ENCODE measurements around the gene CTNNA2.

CTNNA2 gene

GRCh38 chr2:80381666-80382065, 868.8 kb downstream of the CTNNA2 start:
- DNase-seq (no peak), ATAC-seq (replicated peaks) (no peak)
- Mint-ChIP-seq H3K27ac (no peak overlapping the region), H3K4me3 (no peak overlapping the region), H3K36me3 (ENCODE audit: insufficient read depth) (no peaks in the 10 kb centered on the region), H3K9me3 (peaks cover 11 to 18% of the 10 kb centered on the region in 2 donors), H3K27me3 (no peaks in the 10 kb centered on the region), H3K4me1 (ENCODE audit: low read depth in 2 of 2) (no peaks in the 10 kb centered on the region)

GRCh38 chr2:80392441-80392840, 879.6 kb downstream of the CTNNA2 start:
- peaks cover 6 to 14% of the 10 kb centered on the region in 2 donors for H3K9me3 Mint-ChIP-seq
- DNase-seq (no peak), ATAC-seq (replicated peaks) (no peak)

DNA sequence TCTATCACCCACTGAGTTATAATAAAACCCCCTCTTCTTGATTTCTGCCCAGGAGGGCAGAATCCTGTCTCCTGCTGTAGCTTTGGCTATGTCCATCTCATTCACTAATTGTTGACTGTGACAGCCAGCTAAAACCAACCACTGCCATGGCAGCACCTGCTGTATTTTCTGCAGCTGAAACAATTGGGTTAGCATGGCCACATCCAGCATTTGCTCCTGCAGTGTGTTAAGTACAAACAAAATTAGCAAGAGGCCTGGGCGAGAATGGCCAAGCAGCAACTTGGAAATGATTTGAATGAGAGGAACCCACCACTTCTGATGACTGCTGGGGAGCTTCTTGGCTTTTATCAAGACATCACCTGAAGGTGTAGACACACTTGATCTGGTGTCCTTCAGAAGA, 881.1 kb downstream of the CTNNA2 start:
- no peaks in the 10 kb centered on the region for H3K4me1 Mint-ChIP-seq (ENCODE audit: low read depth in 2 of 2)
- no peak overlapping the region for H3K4me3 Mint-ChIP-seq
- H3K36me3 Mint-ChIP-seq (ENCODE audit: insufficient read depth): no peaks in the 10 kb centered on the region
- ATAC-seq (replicated peaks) (no peak), DNase-seq (no peak)
- H3K9me3 Mint-ChIP-seq: peaks cover 6 to 11% of the 10 kb centered on the region in 2 donors
- H3K27me3 Mint-ChIP-seq: no peaks in the 10 kb centered on the region
- H3K27ac Mint-ChIP-seq: no peak overlapping the region

More at GRCh38 chr2:80392441-80392840, 879.6 kb downstream of the CTNNA2 start:
- H3K27ac Mint-ChIP-seq: no peak overlapping the region
- H3K4me1 Mint-ChIP-seq (ENCODE audit: low read depth in 2 of 2): no peaks in the 10 kb centered on the region
- H3K27me3 Mint-ChIP-seq: no peaks in the 10 kb centered on the region
- no peak overlapping the region for H3K4me3 Mint-ChIP-seq
- H3K36me3 Mint-ChIP-seq (ENCODE audit: insufficient read depth): no peaks in the 10 kb centered on the region

GRCh38 chr2:80395251-80395650, 882.4 kb downstream of the CTNNA2 start:
- Mint-ChIP-seq H3K9me3 (peaks cover 2 to 9% of the 10 kb centered on the region in 2 donors), H3K36me3 (ENCODE audit: insufficient read depth) (no peaks in the 10 kb centered on the region), H3K4me3 (no peak overlapping the region), H3K4me1 (ENCODE audit: low read depth in 2 of 2) (no peaks in the 10 kb centered on the region), H3K27ac (no peak overlapping the region), H3K27me3 (no peaks in the 10 kb centered on the region)
- DNase-seq (no peak), ATAC-seq (replicated peaks) (no peak)

- H3K4me1 Mint-ChIP-seq (ENCODE audit: low read depth in 2 of 2): no peaks in the 10 kb centered on the region
- H3K27ac Mint-ChIP-seq: no peak overlapping the region
- DNase-seq (no peak), ATAC-seq (replicated peaks) (no peak)
- H3K9me3 Mint-ChIP-seq: peaks cover 10 to 16% of the 10 kb centered on the region in 2 donors
- H3K36me3 Mint-ChIP-seq (ENCODE audit: insufficient read depth): no peaks in the 10 kb centered on the region
- no peaks in the 10 kb centered on the region for H3K27me3 Mint-ChIP-seq
- H3K4me3 Mint-ChIP-seq: no peak overlapping the region
These were observed 883.4 kb downstream of the CTNNA2 start for GRCh38 chr2:80396276-80396675.

- DNase-seq (no peak), ATAC-seq (replicated peaks) (no peak)
- no peaks in the 10 kb centered on the region for H3K4me1 Mint-ChIP-seq (ENCODE audit: low read depth in 2 of 2)
- H3K27me3 Mint-ChIP-seq: no peaks in the 10 kb centered on the region
- no peak overlapping the region for H3K4me3 Mint-ChIP-seq
- no peak overlapping the region for H3K27ac Mint-ChIP-seq
- no peaks in the 10 kb centered on the region for H3K36me3 Mint-ChIP-seq (ENCODE audit: insufficient read depth)
- peaks cover 14% of the 10 kb centered on the region in 2 donors for H3K9me3 Mint-ChIP-seq
These were observed 890.2 kb downstream of the CTNNA2 start for GRCh38 chr2:80403081-80403480.

DNA sequence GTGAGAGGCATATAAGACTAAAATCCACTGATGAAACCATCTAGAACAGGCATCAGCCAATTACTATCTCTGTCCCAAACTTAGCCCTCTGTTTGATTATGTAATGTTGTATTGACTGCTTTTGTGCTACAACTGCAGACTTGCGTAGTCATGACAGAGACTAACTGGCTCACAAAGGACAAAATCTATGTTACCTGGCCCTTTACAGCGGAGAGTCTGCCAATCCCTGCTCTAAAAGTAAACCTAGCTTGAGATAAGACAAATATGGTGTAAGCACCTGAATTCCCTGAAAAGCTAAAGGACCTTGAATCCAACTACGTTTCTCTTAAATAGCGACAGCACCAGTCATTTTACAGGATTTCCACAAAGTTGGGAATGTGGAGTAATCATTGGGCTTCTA, 894.5 kb downstream of the CTNNA2 start:
- H3K4me3 Mint-ChIP-seq: no peak overlapping the region

GRCh38 chr2:80410346-80410745, 897.5 kb downstream of the CTNNA2 start:
- Mint-ChIP-seq H3K9me3 (peaks cover 6 to 35% of the 10 kb centered on the region in 2 donors), H3K27ac (no peak overlapping the region), H3K4me3 (no peak overlapping the region), H3K27me3 (no peaks in the 10 kb centered on the region), H3K4me1 (ENCODE audit: low read depth in 2 of 2) (no peaks in the 10 kb centered on the region), H3K36me3 (ENCODE audit: insufficient read depth) (peaks cover 2% of the 10 kb centered on the region)
- ATAC-seq (replicated peaks): no peak
- DNase-seq: no peak

More for the DNA sequence above, 894.5 kb downstream of the CTNNA2 start:
- DNase-seq (no peak), ATAC-seq (replicated peaks) (no peak)
- H3K4me1 Mint-ChIP-seq (ENCODE audit: low read depth in 2 of 2): no peaks in the 10 kb centered on the region
- no peaks in the 10 kb centered on the region for H3K27me3 Mint-ChIP-seq
- peaks cover 9 to 27% of the 10 kb centered on the region in 2 donors for H3K9me3 Mint-ChIP-seq
- H3K36me3 Mint-ChIP-seq (ENCODE audit: insufficient read depth): no peaks in the 10 kb centered on the region
- no peak overlapping the region for H3K27ac Mint-ChIP-seq

- Mint-ChIP-seq H3K9me3 (peaks cover 11 to 34% of the 10 kb centered on the region in 2 donors), H3K4me1 (ENCODE audit: low read depth in 2 of 2) (no peaks in the 10 kb centered on the region), H3K4me3 (no peak overlapping the region), H3K27ac (no peak overlapping the region), H3K27me3 (no peaks in the 10 kb centered on the region), H3K36me3 (ENCODE audit: insufficient read depth) (peaks cover 2% of the 10 kb centered on the region)
- DNase-seq (no peak), ATAC-seq (replicated peaks) (no peak)
These were observed 900.3 kb downstream of the CTNNA2 start for GRCh38 chr2:80413136-80413535.

DNA sequence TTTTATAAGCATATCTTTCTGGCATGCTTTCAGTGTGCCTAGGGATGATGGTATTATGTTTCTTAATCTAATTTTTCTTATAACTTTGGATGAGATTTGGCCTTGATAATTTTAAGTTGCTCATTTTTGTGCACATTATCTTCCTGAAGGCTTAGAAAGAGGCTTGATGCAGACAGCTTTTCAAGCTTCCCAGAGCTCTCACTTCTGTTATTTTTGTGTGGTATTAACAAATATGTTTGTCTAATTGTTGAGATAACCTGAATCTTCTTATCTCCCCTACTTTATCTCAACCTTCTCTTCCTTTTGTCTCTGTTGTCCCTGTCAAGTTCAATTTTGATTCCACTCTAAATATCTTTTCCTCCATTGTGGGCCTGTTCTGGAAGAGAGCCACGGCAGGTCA, 904.9 kb downstream of the CTNNA2 start:
- Mint-ChIP-seq H3K36me3 (ENCODE audit: insufficient read depth) (peaks cover under 1% of the 10 kb centered on the region), H3K4me1 (ENCODE audit: low read depth in 2 of 2) (no peaks in the 10 kb centered on the region), H3K27me3 (no peaks in the 10 kb centered on the region), H3K27ac (no peak overlapping the region), H3K4me3 (no peak overlapping the region), H3K9me3 (peaks cover 8 to 12% of the 10 kb centered on the region in 2 donors)
- DNase-seq (no peak), ATAC-seq (replicated peaks) (no peak)

DNA sequence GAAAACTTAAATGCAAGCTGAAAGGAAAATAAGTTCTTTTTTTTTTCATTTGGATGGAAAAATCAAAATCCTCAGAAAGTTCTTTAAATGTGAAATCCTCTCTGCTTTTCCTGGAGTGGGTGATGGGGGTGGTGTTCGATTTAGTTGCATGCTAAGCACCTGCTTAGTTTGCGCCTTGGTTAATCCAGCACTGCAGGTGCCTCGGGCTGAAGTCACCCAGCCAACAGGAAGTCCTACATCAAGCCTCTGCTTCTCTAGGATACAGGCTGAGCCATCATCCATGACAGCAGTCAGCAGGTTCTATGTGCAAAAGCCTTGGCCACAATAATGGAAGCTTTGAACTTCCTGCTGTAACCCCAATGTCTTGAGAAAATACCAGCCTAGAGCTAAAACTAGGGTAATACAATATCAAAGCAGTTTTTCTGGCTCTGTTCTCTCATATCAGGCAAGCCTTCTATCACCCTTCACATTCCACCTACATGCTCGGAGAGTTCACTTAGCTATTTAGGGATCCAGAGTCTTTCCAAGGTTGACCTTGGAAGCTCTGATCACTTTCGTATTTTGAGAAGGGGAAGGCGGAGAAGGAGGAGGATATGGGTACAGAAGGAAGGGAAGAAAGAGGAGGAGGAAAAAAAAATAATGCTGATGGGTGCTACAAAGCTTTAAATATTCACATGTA, 907.8 kb downstream of the CTNNA2 start:
- H3K4me1 Mint-ChIP-seq (ENCODE audit: low read depth in 2 of 2): no peaks in the 10 kb centered on the region
- H3K27me3 Mint-ChIP-seq: no peaks in the 10 kb centered on the region
- peaks cover 6 to 11% of the 10 kb centered on the region in 2 donors for H3K9me3 Mint-ChIP-seq
- H3K4me3 Mint-ChIP-seq: no peak overlapping the region
- ATAC-seq (replicated peaks): no peak
- H3K27ac Mint-ChIP-seq: no peak overlapping the region
- no peaks in the 10 kb centered on the region for H3K36me3 Mint-ChIP-seq (ENCODE audit: insufficient read depth)
- no peak for DNase-seq

- Mint-ChIP-seq H3K4me1 (ENCODE audit: low read depth in 2 of 2) (no peaks in the 10 kb centered on the region), H3K4me3 (no peak overlapping the region), H3K27me3 (no peaks in the 10 kb centered on the region), H3K27ac (no peak overlapping the region), H3K9me3 (peaks cover 11 to 16% of the 10 kb centered on the region in 2 donors), H3K36me3 (ENCODE audit: insufficient read depth) (no peaks in the 10 kb centered on the region)
- ATAC-seq (replicated peaks): no peak
- DNase-seq: no peak
These were observed 916.4 kb downstream of the CTNNA2 start for GRCh38 chr2:80429251-80429650.

GRCh38 chr2:80437959-80438358, 925.1 kb downstream of the CTNNA2 start:
- H3K27me3 Mint-ChIP-seq: no peaks in the 10 kb centered on the region
- DNase-seq (no peak), ATAC-seq (replicated peaks) (no peak)
- no peaks in the 10 kb centered on the region for H3K4me1 Mint-ChIP-seq (ENCODE audit: low read depth in 2 of 2)
- no peak overlapping the region for H3K27ac Mint-ChIP-seq
- peaks cover 8 to 9% of the 10 kb centered on the region in 2 donors for H3K9me3 Mint-ChIP-seq
- H3K4me3 Mint-ChIP-seq: no peak overlapping the region
- H3K36me3 Mint-ChIP-seq (ENCODE audit: insufficient read depth): no peaks in the 10 kb centered on the region

DNA sequence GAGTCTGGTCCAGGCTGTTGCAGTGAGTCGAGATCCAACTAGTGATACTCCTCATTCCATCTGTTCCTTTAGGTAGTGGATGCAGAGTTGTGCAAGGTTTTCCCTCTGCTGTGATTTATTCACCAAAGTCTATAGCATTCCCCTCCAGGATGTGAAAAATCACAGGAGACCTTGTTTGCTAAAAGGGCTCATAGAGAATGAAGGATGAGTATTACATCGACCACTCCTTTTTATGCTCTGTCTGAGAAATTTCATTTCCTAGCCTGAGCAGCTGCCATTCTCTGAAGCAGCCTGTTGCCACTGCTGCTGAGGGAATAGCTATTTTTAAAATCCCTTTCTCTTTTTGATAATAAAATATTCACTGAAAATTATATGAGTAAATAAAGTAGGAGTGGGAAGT, 925.8 kb downstream of the CTNNA2 start:
- Mint-ChIP-seq H3K27me3 (no peaks in the 10 kb centered on the region), H3K4me3 (no peak overlapping the region), H3K4me1 (ENCODE audit: low read depth in 2 of 2) (no peaks in the 10 kb centered on the region), H3K36me3 (ENCODE audit: insufficient read depth) (no peaks in the 10 kb centered on the region), H3K9me3 (peaks cover 8 to 16% of the 10 kb centered on the region in 2 donors), H3K27ac (no peak overlapping the region)
- DNase-seq (no peak), ATAC-seq (replicated peaks) (no peak)

Measured in effector memory CD8-positive, alpha-beta T cell (primary cell).